Suppressor macrophage treated with lipopolysaccharide for 1 hour (primary cell): ENCODE data around the gene DRAM2.

Experiments
- DNase-seq, 3 donors: peaks; one replicate each; pipeline ENCODE4 v3.0.0-alpha.2; 2020 to 2022

Gene DRAM2

GRCh38 chr1:111139956-111140679 is at the start of gene DRAM2, which contains the start of gene CEPT1:
Gene DRAM2 (minus strand): TSS chr1:111140093. CDS start chr1:111131554, 8,539 bp downstream.
Gene CEPT1 (plus strand): TSS chr1:111140223. CDS start chr1:111147715, 7,492 bp downstream.
- peak; percentile 96 to 98 (median 98) for DNase-seq

DNA sequence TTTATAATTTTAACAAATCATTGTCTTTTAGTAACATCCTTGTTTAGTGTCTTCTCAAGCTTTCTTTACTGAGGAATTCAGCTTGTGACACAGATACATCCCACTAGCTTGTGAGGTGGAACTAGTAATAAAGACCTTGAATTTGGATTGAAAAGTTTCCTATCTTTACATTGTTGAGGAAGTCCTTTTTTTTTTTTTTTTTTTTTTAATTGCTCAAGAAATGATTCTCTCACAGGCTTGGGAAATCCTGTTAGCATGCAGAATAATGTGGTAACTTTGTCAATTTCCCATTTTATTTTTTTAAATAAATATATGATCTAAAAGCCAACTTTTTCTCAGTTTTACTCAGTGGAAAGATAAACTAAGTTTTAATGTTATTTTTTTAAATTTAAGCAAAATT is 44.8 kb upstream of the DRAM2 start:
- DNase-seq = peak; percentile 34 to 84 (median 79)

- no peak for DNase-seq
Observed at GRCh38 chr1:111183308-111184069, 43.6 kb upstream of the DRAM2 start.

GRCh38 chr1:111182052-111182451 is 42.2 kb upstream of the DRAM2 start:
- DNase-seq = no peak

- no peak for DNase-seq
Observed at GRCh38 chr1:111179968-111180533, 40.2 kb upstream of the DRAM2 start.

DNA sequence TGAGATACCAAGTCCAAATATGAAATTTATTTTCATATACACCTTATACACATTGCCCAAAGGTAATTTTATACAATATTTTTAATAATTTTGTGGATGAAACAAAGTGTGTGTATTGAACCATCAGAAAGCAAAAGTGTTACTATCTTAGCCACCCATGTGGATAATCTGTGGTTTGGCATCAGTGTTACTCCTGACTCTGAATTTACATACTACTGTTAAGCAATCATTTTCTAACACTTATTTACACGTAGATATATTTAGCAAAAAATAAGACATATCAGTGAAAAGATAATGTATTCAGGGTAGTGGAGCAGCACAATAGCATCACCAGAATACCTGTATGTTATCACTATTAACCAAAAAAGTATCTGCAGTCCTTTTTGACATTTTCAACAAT is 36.8 kb upstream of the DRAM2 start:
- no peak for DNase-seq

GRCh38 chr1:111175349-111175748 is 35.5 kb upstream of the DRAM2 start:
- DNase-seq = no peak

DNA sequence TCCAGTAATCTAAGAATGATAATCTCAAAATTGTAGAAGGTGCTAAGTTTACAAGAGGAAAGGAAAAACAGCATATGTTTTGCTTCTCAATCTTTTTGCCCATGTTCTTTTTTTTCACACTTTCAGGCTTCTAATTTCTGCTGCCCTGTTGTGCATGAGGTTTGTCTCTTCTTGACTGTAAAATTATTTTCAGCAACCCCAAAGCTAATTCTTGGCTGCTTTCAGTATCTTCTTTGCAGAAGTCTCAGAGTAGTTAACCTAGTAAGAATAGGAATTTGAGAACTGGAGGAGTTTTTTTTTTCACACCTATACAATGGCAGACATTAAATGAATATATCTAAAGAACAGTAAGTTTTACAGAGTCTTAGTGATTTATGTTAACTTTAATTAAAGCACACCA is 34.2 kb upstream of the DRAM2 start:
- no peak for DNase-seq

DNA sequence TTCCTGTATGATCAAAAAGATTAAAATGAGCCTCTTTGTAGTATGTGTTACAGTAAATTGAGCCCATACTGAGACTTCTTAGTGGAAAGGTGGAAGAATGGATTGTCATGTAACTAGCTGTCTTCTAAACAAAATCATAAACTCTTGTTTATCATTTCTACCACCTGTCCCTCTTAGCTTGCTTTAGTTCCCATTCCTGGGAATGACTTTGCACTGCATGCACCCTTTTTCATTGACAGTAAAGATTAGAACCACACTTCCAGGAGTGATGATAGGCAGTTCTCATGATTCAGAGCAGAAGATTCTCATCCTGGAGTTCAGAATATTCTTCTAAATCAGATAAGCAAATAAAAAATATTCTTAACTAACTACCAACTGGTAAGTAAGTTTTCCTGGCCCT is 32.6 kb upstream of the DRAM2 start:
- DNase-seq = no peak

- no peak for DNase-seq
Observed at GRCh38 chr1:111164151-111164550, 24.3 kb upstream of the DRAM2 start.

- no peak for DNase-seq
Observed at GRCh38 chr1:111163363-111163762, 23.5 kb upstream of the DRAM2 start.

DNA sequence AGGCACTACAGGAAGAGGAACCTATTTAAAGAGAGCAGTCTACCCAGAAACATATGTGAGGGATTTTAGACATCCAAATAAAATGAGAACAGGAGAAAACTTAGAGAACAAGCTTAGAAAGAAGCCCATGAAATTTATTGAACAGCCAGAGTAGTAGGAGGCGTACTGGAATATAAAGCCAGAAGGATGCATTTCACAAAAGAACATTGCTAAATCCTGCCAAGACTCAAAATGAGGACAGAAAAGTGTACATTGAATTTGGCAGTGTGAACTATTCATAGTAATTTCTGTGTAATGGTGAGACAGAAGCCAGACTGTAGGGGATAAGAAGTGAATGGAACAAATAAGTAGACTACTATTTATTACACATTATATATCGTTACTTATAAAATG is 22.6 kb upstream of the DRAM2 start:
- DNase-seq = no peak

DNA sequence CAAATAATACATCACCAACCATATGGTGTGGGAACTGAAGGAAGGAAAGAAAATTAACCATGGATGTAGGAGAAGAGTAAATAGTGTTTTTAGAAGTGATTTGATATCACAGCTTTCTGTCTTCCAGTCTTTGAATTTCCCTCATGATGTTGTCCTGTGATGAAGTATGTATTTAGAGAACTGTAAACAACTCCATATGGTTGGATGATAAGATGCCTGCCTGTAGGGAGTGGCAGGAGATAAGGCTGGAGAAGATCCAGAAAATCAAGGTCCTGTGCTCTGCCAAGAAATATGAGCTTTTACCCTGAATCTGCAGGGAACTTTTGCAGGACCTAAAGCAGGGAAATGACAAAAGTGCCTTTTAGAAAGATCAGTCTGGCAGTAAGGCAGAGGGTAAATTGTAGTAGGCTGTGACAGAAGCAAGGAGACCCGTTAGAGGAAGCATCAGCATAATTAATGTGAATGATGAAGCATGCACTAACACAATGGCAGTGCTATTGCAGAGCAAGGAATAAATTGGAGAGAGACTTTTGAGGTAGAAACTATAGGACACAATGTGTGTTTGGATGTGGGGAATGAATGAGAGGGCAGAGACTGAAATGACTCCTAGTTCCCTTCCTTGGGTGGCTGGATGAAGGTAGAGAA is 22.1 kb upstream of the DRAM2 start:
- no peak for DNase-seq

GRCh38 chr1:111157431-111157830 is 17.5 kb upstream of the DRAM2 start:
- no peak for DNase-seq

DNA sequence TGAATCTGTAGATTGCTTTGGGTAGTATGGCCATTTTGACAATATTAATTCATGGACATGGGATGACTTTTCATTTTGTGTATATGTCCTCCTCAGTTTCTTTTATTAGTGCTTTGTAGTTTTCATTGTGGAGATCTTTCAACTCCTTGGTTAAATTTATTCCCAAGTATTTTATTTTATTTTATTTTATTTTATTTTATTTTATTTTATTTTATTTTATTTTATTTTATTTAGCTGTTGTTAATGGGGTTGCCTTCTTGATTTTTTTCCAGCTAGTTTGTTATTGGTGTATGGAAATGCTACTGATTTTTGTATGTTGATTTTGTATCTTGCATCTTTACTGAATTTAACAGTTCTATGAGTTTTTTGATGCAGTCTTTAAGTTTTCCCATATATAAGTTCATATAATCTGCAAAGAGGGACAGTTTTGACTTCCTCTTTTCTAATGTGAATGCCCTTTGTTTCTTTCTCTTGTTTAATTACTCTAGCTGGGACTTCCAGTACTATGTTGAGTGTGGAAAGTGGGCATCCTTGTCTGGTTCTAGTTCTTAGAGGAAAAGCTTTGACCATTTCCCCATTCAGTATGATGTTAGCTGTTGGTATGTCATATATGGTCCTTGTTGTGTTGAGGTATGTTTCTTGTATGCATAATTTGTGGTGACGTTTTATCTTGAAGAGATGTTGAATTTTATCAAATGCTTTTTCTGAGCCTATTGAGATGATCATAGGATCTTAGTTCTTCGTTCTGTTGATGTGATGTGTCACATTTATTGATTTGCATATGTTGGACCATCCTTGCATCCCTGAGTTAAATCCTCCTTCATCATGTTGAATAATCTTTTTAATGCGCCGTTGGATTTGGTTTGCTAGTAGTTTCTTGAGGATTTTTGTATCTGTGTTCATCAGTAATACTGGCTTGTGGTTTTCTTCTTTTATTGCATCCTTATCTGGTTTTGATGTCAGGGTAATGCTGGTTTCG is 14.4 kb upstream of the DRAM2 start:
- peak in 2 of 3 donors; percentile 42 to 43 for DNase-seq

DNA sequence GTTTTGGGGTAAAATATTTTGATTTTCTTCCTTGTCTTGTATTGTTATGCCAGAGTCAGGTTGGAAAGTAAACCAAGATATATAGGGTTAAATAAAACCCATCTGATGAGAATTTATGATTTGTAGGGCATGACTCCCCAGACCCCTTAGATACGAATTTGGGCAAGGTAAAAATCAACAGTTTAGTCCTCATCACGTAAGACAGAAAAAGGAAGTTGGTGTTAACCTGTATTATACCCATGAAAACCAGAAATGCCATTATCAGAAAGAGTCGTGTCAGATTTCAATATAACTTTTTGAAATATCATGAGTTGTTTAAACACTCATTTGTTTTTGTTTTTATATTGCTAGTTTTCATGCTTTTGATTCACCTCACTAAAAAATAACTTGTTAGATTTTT is 11.9 kb upstream of the DRAM2 start:
- no peak for DNase-seq

DNA sequence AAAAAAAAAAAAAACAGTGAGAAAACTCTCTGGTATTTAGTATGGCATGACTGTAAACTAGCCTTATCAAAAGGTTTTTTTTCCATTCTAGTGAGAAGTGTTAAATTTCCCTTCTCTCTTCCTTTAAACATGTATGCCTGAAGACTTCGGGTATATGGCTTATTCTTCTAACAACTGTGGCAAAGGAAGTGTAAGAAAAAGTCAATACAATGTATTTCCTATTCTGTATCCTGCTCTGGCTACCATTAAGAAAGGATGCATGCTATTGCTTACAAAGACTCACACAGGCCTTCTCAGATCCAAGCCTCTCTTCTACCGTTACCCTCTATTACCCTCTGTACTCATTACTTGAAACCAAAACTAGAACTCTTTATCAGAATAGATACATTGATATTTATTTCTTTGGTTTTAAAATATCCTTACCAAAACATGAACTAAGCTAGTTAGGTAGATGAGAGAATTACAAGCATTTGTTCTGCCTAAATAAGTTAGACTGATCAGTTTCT is 8.5 kb upstream of the DRAM2 start:
- no peak for DNase-seq

DNA sequence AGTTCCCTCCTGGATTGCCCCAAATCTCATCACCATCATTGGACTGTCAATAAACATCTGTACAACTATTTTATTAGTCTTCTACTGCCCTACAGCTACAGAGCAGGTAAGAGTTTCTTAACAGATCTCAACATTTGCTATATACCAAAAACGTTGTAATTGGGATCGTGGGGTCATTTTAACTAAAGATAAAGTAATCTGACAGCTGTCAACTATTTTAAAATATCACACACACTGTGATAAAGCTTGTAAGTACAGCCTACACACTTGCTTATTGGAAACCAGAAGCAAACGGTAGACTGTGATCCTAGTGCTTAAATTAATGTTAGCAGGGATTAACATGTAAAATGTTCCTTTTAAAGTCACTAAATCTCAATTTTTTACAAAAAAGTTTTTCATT is 8.1 kb upstream of the DRAM2 start:
- no peak for DNase-seq

- DNase-seq = no peak
Observed at GRCh38 chr1:111145963-111146768, 6.3 kb upstream of the DRAM2 start.

GRCh38 chr1:111145542-111145941 is 5.6 kb upstream of the DRAM2 start:
- DNase-seq = no peak

GRCh38 chr1:111142356-111142975 is 2.6 kb upstream of the DRAM2 start:
- no peak for DNase-seq
